PC-3 (cell line): ENCODE data around the gene NTN1. TPM values are rescaled to one million over a fixed set of nuclear protein-coding genes. Genes with fewer than 3 reads are reported as not detected.

Experiments
- ATAC-seq: fragments of 200-7000 bp; cut with Tn5 transposase; 2 replicates; pipeline ENCODE4 v1.9.1; 2020; ENCODE audit warnings: mild to moderate bottlenecking, moderate library complexity
- BruUV-seq: library from RNA; stranded (reverse); fragments of 400-500 nt; replicated peaks from 2 replicates; lab custom pipeline; 2021; lab: Mats Ljungman, UMichigan
- CTCF ChIA-PET: fragments of 300-600 bp; sonication (Branson Sonifier 250); formaldehyde crosslinking; loops from one replicate; lab custom pipeline; 2022; ENCODE audit warnings: antibody characterized with exemption; lab: Charles Lee
- POLR2A ChIA-PET: fragments of 300-600 bp; sonication (Branson Sonifier 250); formaldehyde crosslinking; loops from one replicate; lab custom pipeline; 2022; ENCODE audit warnings: antibody characterized with exemption; ENCODE audit not compliant: unreplicated experiment; lab: Charles Lee
- DNase-seq: peaks from one replicate; pipeline ENCODE4 v3.0.0-alpha.2; 2015
- H2AFZ ChIP-seq: fragments of 300-600 bp; sonication (generic); 2 replicates; pipeline ENCODE4 v1.6.0; 2016; ENCODE audit warnings: antibody characterized with exemption, low read length
- H3F3A ChIP-seq: fragments of 300-600 bp; sonication (generic); one replicate; pipeline ENCODE4 v1.6.0; 2017; ENCODE audit warnings: antibody characterized with exemption, low read length, control low read depth, mild to moderate bottlenecking; ENCODE audit not compliant: unreplicated experiment
- H3K27ac ChIP-seq: fragments of 300-600 bp; sonication (generic); 2 replicates; pipeline ENCODE4 v1.5.1; 2016; ENCODE audit warnings: mild to moderate bottlenecking, low read length
- H3K27me3 ChIP-seq: fragments of 300-600 bp; sonication (generic); 2 replicates; pipeline ENCODE4 v1.6.1; 2016; ENCODE audit warnings: low read length, mixed read lengths
- H3K36me3 ChIP-seq: fragments of 300-600 bp; sonication (generic); 2 replicates; pipeline ENCODE4 v1.6.1; 2016; ENCODE audit warnings: low read depth, mixed run types, low read length, mixed read lengths
- H3K4me1 ChIP-seq: fragments of 300-600 bp; sonication (generic); 2 replicates; pipeline ENCODE4 v1.5.1; 2016; ENCODE audit warnings: low read length; ENCODE audit not compliant: insufficient read depth
- H3K4me2 ChIP-seq: fragments of 300-600 bp; sonication (generic); 2 replicates; pipeline ENCODE4 v1.6.0; 2016; ENCODE audit warnings: low read length
- H3K4me3 ChIP-seq: fragments of 300-600 bp; sonication (generic); 2 replicates; pipeline ENCODE4 v1.5.1; 2016; ENCODE audit warnings: mild to moderate bottlenecking, low read length, mixed read lengths
- H3K79me2 ChIP-seq: fragments of 300-600 bp; sonication (generic); 2 replicates; pipeline ENCODE4 v1.6.1; 2017; ENCODE audit warnings: low read length, mixed read lengths
- H3K9ac ChIP-seq: fragments of 300-600 bp; sonication (generic); 2 replicates; pipeline ENCODE4 v1.6.0; 2016; ENCODE audit warnings: mild to moderate bottlenecking, low read length
- H3K9me2 ChIP-seq: fragments of 300-600 bp; sonication (generic); replicated peaks from 2 replicates; pipeline ENCODE4 v1.6.1; 2016; ENCODE audit warnings: mixed run types, low read length, mixed read lengths
- H3K9me3 ChIP-seq: fragments of 300-600 bp; sonication (generic); 2 replicates; pipeline ENCODE4 v1.6.1; 2016; ENCODE audit warnings: low read length, mixed read lengths
- H4K20me1 ChIP-seq: fragments of 300-600 bp; sonication (generic); 2 replicates; pipeline ENCODE4 v1.6.1; 2016; ENCODE audit warnings: low read length, mixed read lengths
- CTCF ChIP-seq: fragments of 300-600 bp; sonication (generic); conservative IDR thresholded peaks from 2 replicates; pipeline ENCODE4 v1.5.1; 2017; ENCODE audit warnings: antibody characterized with exemption, low read depth, mild to moderate bottlenecking, low read length
- EZH2 ChIP-seq: fragments of 300-600 bp; sonication (generic); IDR thresholded peaks from one replicate; pipeline ENCODE4 v1.6.1; 2017; ENCODE audit warnings: antibody characterized with exemption, mild to moderate bottlenecking, low read length; ENCODE audit not compliant: unreplicated experiment
- EZH2phosphoT487 ChIP-seq: fragments of 300-600 bp; sonication (generic); IDR thresholded peaks from 2 replicates; pipeline ENCODE4 v1.6.1; 2018; ENCODE audit warnings: mild to moderate bottlenecking, antibody characterized with exemption, low read length, borderline replicate concordance
- intact Hi-C: fragments of 100-400 bp; cut with micrococcal nuclease; formaldehyde crosslinking; loops from 2 replicates; pipeline ENCODE4 v1.9.0; 2023
- total RNA-seq: library from RNA; depleted of rRNA; stranded (reverse); fragments of >200 nt; gene quantifications from 2 replicates; pipeline ENCODE4 v1.2.3, GENCODE V29; 2014

NTN1 gene
- total RNA-seq, 1 experiment from 2014 or later = 0.22 TPM

- Histone ChIP-seq H3F3A (no peaks in the 10 kb centered on the region), H3K27ac (no peak overlapping the region), H3K79me2 (no peaks in the 10 kb centered on the region), H3K4me2 (no peak overlapping the region), H3K9me2 (no peaks in the 10 kb centered on the region), H3K36me3 (no peaks in the 10 kb centered on the region), H4K20me1 (no peaks in the 10 kb centered on the region), H3K9ac (no peak overlapping the region), H3K27me3 (peaks cover 18% of the 10 kb centered on the region), H3K9me3 (no peaks in the 10 kb centered on the region), H3K4me1 (no peaks in the 10 kb centered on the region), H3K4me3 (no peak overlapping the region), H2AFZ (no peak overlapping the region)
- DNase-seq = no peak
- intact Hi-C loops = no loop called here
- ChIA-PET POLR2A (no interaction called here), CTCF (no interaction called here)
- TF ChIP-seq EZH2phosphoT487 (no peak), CTCF (no peak), EZH2 (no peak)
- ATAC-seq = no peak
- no TSS peak for BruUV-seq
These were observed 2.3 kb downstream of the NTN1 start for GRCh38 chr17:9023392-9024218.

GRCh38 chr17:9024497-9024896 lies 3.2 kb downstream of the NTN1 start:
- Histone ChIP-seq H3K36me3 (no peaks in the 10 kb centered on the region), H4K20me1 (no peaks in the 10 kb centered on the region), H3K4me3 (no peak overlapping the region), H2AFZ (no peak overlapping the region), H3K27me3 (peaks cover 15% of the 10 kb centered on the region), H3K4me1 (no peaks in the 10 kb centered on the region), H3K4me2 (no peak overlapping the region), H3K9ac (no peak overlapping the region), H3K9me2 (no peaks in the 10 kb centered on the region), H3K79me2 (no peaks in the 10 kb centered on the region), H3F3A (no peaks in the 10 kb centered on the region), H3K27ac (no peak overlapping the region), H3K9me3 (no peaks in the 10 kb centered on the region)
- ChIA-PET POLR2A (no interaction called here), CTCF (no interaction called here)
- no peak for TF ChIP-seq CTCF
- no peak for TF ChIP-seq EZH2
- no peak for TF ChIP-seq EZH2phosphoT487
- DNase-seq (no peak), ATAC-seq (no peak)
- intact Hi-C loops = no loop called here
- no TSS peak for BruUV-seq

- Histone ChIP-seq H2AFZ (no peak overlapping the region), H3F3A (no peaks in the 10 kb centered on the region), H3K4me1 (no peaks in the 10 kb centered on the region), H3K9ac (no peak overlapping the region), H4K20me1 (no peaks in the 10 kb centered on the region), H3K36me3 (no peaks in the 10 kb centered on the region), H3K27ac (no peak overlapping the region), H3K27me3 (peaks cover 14% of the 10 kb centered on the region), H3K4me3 (no peak overlapping the region), H3K9me3 (no peaks in the 10 kb centered on the region), H3K4me2 (no peak overlapping the region), H3K79me2 (no peaks in the 10 kb centered on the region), H3K9me2 (no peaks in the 10 kb centered on the region)
- intact Hi-C loops = no loop called here
- ChIA-PET POLR2A (no interaction called here), CTCF (no interaction called here)
- TF ChIP-seq CTCF (no peak), EZH2 (no peak), EZH2phosphoT487 (no peak)
- no peak for ATAC-seq
- no peak for DNase-seq
- no TSS peak for BruUV-seq
These were observed 5.4 kb downstream of the NTN1 start for GRCh38 chr17:9026741-9027140.
